ENCODE data around the gene CDK17.

DNA sequence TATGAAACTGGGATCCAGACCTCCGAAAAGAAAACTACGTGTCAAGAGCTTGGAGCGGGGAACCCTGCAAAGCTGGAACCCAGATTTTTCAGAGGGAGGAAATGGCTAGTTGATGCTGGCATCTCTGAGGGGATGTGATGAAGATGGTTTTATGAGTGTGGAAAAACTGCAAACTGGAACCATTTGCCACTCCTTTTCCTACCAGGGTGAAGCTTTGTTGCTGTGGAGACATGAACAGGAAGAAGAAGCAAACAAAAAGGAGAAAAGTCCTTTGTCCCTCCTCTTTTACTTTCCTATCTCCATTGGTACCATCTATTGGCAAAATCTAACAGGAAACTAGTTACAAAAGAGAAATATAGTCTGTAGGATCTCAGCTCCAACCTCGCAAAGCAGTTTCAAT is 39.2 kb downstream of the CDK17 start:
- TF ChIP-seq EP300 (IDR thresholded peaks at IDR 0.05) (no peak), POLR2A (IDR thresholded peaks at IDR 0.05) (no peak)
- TF ChIP-seq, protein P1, sequence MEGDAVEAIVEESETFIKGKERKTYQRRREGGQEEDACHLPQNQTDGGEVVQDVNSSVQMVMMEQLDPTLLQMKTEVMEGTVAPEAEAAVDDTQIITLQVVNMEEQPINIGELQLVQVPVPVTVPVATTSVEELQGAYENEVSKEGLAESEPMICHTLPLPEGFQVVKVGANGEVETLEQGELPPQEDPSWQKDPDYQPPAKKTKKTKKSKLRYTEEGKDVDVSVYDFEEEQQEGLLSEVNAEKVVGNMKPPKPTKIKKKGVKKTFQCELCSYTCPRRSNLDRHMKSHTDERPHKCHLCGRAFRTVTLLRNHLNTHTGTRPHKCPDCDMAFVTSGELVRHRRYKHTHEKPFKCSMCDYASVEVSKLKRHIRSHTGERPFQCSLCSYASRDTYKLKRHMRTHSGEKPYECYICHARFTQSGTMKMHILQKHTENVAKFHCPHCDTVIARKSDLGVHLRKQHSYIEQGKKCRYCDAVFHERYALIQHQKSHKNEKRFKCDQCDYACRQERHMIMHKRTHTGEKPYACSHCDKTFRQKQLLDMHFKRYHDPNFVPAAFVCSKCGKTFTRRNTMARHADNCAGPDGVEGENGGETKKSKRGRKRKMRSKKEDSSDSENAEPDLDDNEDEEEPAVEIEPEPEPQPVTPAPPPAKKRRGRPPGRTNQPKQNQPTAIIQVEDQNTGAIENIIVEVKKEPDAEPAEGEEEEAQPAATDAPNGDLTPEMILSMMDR (IDR thresholded peaks at IDR 0.05) = no peak
